GM23338 (cell line): ENCODE data around the gene C15orf61.

Source experiments
- CTCF ChIP-seq, 2 experiments: fragments of 200-600 bp in 1 of 2; sonication (generic) in 1 of 2; conservative IDR thresholded peaks; 2 replicates each; pipeline versions ENCODE4 v1.5.1 to v1.6.1; 2016 to 2017; ENCODE audit warnings: antibody characterized with exemption in 2 of 2, low read depth in 2 of 2, mild to moderate bottlenecking in 2 of 2, moderate library complexity in 1 of 2
- ETS1 ChIP-seq: IDR thresholded peaks from 2 replicates; pipeline ENCODE4 v1.6.1; 2016; ENCODE audit warnings: antibody characterized with exemption
- POLR2AphosphoS5 ChIP-seq: IDR thresholded peaks from 2 replicates; pipeline ENCODE4 v1.6.1; 2016; ENCODE audit warnings: antibody characterized with exemption, low read depth
- REST ChIP-seq: IDR thresholded peaks from one replicate; pipeline ENCODE4 v1.6.1; 2018; ENCODE audit warnings: antibody characterized with exemption; ENCODE audit not compliant: unreplicated experiment
- STAT1 ChIP-seq: IDR thresholded peaks from one replicate; pipeline ENCODE4 v1.6.1; 2016; ENCODE audit warnings: antibody characterized with exemption; ENCODE audit not compliant: unreplicated experiment
- ZNF462 ChIP-seq: fragments of 250-450 bp; sonication (Bioruptor Pico); IDR thresholded peaks from 2 replicates; pipeline ENCODE4 v1.5.0; 2020; ENCODE audit warnings: mild to moderate bottlenecking, moderate library complexity

- TF ChIP-seq STAT1 (no peak), CTCF (conservative IDR thresholded peaks at IDR 0.05; ENCODE audit: low read depth in 2 of 2) (no peak), POLR2AphosphoS5 (no peak), ETS1 (no peak), ZNF462 (CRISPR knock-in tag) (no peak), REST (no peak)
These were observed 38.2 kb downstream of the C15orf61 start for GRCh38 chr15:67559158-67559557.
